Measurements from ENCODE around the gene PCID2.

- no peak for TF ChIP-seq CTCF (IDR thresholded peaks at IDR 0.05)
- no peak for TF ChIP-seq EZH2 (IDR thresholded peaks at IDR 0.05)
These were observed 26.4 kb downstream of the PCID2 start for GRCh38 chr13:113182046-113182445.
